ENCODE results near the gene ARL14EPL. TPM values are rescaled to one million over a fixed set of nuclear protein-coding genes. Genes with fewer than 3 reads are reported as not detected.
"Not testable (repeated sequence)": the region's sequence is repeated elsewhere in the genome, so short reads cannot be mapped to it uniquely, and the experiment has no call there.

The ARL14EPL gene
- total RNA-seq, 2 donors from 2014 or later = not detected

GRCh38 chr5:116044073-116044472, 11.8 kb downstream of the ARL14EPL start:
- intact Hi-C loops (cut with DNase I, micrococcal nuclease) = no loop called here
- DNase-seq = no peak
- ATAC-seq = no peak

DNA sequence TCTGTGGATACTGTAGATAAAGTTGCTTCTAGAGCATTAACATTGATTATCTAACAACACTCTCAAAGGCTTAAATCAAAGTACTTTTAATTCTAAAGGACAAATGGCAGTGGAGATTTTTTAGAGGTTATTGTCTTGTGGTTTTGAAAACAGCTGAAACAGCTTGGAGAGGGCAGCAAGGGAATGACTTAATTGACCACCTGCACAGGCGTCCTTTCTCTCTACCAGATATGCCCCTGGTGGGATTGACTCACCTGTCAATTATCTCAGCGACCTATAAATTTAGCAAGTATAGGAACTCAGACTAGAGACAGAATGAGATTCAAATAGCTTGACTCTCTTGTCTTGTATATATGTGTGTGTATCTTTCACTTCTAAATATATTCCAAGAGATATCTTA, 13.5 kb downstream of the ARL14EPL start:
- no peak for ATAC-seq
- no peak for DNase-seq
- intact Hi-C loops (cut with DNase I, micrococcal nuclease) = no loop called here

GRCh38 chr5:116046261-116046660, 14.0 kb downstream of the ARL14EPL start:
- ATAC-seq (no peak), DNase-seq (no peak)
- intact Hi-C loops (cut with DNase I, micrococcal nuclease) = no loop called here

GRCh38 chr5:116046823-116047222, 14.6 kb downstream of the ARL14EPL start:
- intact Hi-C loops (cut with DNase I, micrococcal nuclease) = no loop called here
- ATAC-seq = no peak
- DNase-seq = no peak

DNA sequence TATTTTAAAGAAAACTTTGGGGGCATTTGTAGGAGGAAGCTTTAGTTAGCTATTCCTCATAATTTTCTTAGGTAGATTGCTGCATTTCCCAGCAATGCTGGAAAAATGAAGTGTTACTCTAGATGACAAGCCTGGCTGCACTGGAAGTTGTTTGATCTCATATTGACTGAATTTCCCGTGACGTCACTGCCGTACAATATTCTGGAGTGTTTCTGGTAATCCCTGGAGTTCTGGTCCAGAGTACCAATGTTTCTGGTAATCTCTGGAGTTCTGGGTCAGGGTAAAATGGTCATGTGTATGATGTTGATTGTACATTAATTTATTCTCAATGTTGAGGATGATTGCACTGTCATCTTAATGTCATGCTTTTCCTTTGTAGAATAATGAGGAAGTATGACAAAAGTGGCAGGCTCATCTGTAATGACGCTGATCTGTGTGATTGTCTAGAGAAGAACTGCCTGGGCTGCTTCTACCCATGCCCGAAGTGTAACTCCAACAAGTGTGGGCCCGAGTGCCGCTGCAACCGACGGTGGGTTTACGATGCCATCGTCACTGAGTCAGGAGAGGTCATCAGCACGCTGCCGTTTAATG, 26.2 kb downstream of the ARL14EPL start:
- intact Hi-C loops (cut with DNase I, micrococcal nuclease) = no loop called here
- ATAC-seq (no peak), DNase-seq (no peak)

DNA sequence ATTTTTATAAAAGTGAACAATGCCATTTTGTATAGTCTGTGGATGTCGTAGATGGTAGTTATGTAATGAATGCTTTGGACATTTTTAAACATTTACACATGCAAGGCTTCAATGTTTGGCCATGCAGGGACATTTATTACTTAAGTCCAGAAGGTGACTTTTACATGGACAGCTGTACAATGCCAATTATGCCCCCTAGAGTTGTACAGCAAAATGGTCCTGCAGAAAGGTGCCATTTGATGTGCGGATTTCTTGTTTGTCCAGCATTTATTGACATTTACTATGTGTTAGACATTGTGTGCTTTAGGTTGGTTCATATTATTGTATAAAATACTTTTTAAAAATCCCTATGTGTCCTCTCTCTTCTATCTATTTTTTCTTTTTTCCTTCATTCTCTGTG, 30.1 kb downstream of the ARL14EPL start:
- no peak for ATAC-seq
- intact Hi-C loops (cut with DNase I, micrococcal nuclease) = no loop called here
- no peak for DNase-seq

DNA sequence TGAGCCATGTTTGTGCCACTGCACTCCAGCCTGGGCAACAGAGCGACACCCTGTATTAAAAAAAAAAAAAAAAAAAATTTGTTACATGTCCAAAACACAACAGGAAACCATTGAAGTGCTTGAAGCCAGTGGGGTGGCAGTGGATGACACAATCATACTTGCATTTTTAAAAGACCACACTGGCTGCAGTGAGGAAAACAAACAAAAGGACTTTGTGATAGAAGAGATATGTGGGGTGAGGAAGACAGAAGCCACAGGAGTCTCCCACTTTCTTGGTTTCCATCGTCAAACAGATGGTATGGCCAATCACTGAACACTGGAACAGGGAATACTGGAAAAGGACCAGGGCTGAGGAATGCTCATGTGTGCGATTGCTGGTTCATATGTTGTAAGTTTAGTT, 31.7 kb downstream of the ARL14EPL start:
- intact Hi-C loops (cut with DNase I, micrococcal nuclease) = no loop called here
- no peak for DNase-seq
- no peak for ATAC-seq

DNA sequence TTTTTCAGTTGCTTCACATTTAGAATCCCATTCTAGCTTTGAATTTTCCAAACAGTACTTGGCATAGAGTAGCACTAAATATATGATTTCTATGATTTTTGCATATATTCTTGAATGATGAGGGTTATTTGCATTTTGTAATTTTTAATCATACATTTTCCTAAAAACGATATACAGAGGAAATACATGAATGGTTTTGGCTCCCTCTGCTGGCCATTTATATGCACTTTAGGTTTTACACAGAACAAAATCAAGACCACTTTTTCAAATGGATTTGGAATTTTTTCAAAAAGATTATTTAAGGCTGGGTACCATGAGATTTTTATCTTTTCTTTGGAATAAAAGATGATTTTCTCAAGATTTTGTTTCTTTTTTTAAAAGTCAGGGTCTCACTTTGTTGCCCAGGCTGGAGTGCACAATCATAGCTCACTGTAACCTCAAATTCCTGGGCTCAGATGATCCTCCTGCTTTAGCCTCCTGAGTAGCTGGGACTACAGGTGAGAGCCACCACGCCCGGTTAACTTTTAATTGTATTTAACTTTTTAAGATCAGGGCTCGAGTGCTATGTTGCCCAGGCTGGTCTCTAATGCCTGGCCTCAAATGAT, 35.9 kb downstream of the ARL14EPL start:
- DNase-seq = peak in 1 of 2 donors; percentile 20
- ATAC-seq = peak; percentile 38
- intact Hi-C loops (cut with DNase I, micrococcal nuclease) = no loop called here

DNA sequence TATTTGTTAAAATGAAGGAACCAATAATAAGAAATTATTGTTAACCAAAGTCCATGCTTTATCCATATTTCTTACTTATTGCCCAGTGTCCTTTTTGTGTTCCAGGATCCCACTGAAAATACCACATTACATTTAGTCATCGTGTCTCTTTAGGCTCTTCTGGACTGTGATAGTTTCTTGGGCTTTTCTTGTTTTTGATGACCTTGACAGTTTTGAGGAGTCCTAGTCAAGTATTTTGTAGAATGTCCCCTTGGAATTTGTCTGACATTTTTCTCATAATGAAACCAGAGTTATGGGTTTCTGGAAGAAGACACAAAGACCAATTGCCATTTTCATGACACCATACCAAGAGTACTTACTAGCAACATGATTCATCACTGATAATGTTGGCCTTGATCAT, 38.9 kb downstream of the ARL14EPL start:
- ATAC-seq (no peak), DNase-seq (no peak)
- intact Hi-C loops (cut with DNase I, micrococcal nuclease) = loop anchor here in 1 of 2 donors (2.0 kb wide), 1 partner anchor 434 kb away; no protein-coding TSS in a partner anchor

- ATAC-seq (peak; percentile 65), DNase-seq (peak in 1 of 2 donors; percentile 4)
- intact Hi-C loops (cut with DNase I, micrococcal nuclease) = no loop called here
These were observed 43.0 kb downstream of the ARL14EPL start for GRCh38 chr5:116075191-116075831.

DNA sequence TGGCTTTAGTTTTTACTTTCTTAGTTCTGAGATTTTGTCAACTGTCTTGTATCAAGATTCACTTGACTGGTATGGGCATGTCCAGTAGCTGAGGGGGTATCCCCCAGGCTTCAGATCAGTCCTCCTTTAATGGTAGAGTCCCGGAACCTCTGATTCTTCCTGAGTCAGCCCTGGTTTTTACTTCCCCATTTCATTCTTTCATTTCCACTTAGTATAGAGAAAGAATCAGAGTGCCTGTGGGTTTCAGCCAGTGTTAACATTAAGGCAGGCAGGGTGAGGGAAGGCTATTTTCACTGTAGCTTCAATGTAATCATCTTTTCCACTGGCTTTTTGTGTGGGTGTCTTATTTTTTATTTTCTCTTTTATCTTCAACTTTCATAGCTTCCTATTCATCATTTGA, 44.2 kb downstream of the ARL14EPL start:
- ATAC-seq (no peak), DNase-seq (no peak)
- intact Hi-C loops (cut with DNase I, micrococcal nuclease) = no loop called here

DNA sequence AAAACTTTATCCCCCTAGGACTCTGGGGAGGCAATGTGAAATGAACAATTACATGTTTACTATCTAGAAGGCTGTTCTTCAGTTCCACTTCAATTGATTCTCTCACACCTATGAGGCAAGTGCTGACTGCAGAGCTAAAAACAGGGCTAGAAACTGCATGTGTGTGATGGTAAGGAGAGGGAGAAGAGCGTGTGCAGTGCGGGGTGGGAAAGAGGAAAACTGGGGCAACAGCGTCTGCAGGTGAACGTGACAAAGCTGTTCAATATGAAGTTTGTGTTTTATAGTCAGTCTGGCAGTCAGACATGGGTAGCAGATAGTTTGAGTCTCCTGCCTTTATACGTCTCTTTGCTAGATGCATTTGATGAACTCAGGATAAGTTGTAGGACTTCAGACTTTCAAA, 45.9 kb downstream of the ARL14EPL start:
- DNase-seq (no peak), ATAC-seq (no peak)
- intact Hi-C loops (cut with DNase I, micrococcal nuclease) = no loop called here

DNA sequence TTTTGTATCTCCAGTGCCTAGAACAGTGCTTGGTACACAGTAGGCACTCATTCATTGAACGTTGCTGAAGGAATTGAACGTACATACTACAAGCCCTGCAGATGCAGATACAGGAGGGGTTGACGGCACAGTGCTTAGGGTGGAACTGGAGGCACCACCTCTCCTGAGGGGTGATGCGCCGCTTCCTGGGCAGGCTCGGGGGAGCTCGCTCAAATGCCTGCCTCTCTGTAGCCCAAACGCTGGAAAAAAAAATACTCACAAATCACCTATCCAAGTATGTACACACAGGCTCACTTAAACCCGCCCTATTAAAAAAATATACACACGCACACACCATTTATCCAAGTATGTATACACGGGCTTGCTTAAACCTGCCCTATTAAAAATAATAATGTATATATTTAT, 52.0 kb downstream of the ARL14EPL start:
- peak in 1 of 2 donors; percentile 42 for DNase-seq
- ATAC-seq = peak; percentile 68
- intact Hi-C loops (cut with DNase I, micrococcal nuclease) = no loop called here

DNA sequence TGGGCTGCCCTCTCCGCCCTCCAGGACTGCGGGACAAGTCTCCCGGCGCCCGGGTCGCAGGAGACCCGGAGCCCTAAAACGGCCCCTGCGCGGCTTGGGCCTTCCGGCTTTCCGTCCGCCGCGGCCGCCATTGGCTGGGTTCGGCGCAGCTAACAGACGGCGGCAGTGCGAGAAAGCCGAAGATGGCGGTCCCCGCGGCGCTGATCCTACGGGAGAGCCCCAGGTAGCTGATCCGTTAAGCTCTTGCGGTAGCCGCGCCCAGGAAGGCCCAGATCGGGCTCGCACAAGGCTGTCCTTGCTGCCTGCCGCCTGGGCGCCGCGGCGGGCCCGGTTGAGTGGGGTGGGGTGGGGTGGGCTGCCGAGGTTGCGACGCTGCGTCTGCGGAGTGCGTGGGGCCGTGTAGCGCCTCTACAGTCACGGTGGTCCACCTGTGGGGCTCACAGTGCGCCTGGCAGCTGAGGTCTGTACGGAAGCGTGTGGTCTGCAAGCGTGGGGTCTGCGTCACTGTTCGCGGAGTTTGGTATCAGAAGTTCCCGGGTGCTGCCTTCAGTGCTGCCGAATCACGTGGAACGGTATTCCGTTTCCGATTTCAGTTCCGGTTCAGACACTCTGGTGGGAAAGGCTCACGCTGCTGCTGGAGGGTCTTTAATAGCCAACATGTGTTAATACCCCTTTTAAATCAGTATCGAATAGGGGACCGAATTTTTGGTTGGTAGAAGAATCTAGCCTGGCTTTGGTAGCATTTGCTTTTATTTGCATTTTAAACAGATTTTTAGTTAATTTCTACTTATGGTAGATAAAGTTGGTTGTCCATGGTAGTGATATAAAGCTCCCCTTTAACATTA, 52.8 kb downstream of the ARL14EPL start, which contains the start of gene COMMD10:
Gene COMMD10, plus strand, starts transcription at position 155 of the 845 bp plus-strand sequence.
- ATAC-seq = peak; percentile 94
- DNase-seq = peak; percentile 72 to 87
- intact Hi-C loops (cut with DNase I, micrococcal nuclease) = no loop called here

- ATAC-seq; DNase-seq; intact Hi-C loops (cut with DNase I, micrococcal nuclease): not testable (repeated sequence)
These were observed 54.0 kb downstream of the ARL14EPL start for GRCh38 chr5:116086309-116086708.

- intact Hi-C loops (cut with DNase I, micrococcal nuclease) = no loop called here
- ATAC-seq = no peak
- no peak for DNase-seq
These were observed 55.8 kb downstream of the ARL14EPL start for GRCh38 chr5:116088062-116088461.

GRCh38 chr5:116090302-116090701, 58.0 kb downstream of the ARL14EPL start:
- intact Hi-C loops (cut with DNase I, micrococcal nuclease) = no loop called here
- ATAC-seq = no peak
- DNase-seq = no peak

- DNase-seq = no peak
- intact Hi-C loops (cut with DNase I, micrococcal nuclease) = no loop called here
- ATAC-seq = no peak
These were observed 59.1 kb downstream of the ARL14EPL start for GRCh38 chr5:116091416-116091815.

GRCh38 chr5:116097301-116097700, 65.0 kb downstream of the ARL14EPL start:
- DNase-seq (no peak), ATAC-seq (no peak)
- intact Hi-C loops (cut with DNase I, micrococcal nuclease) = no loop called here
